PFSK-1 (cell line): ENCODE measurements around the gene RFK. TPM values are rescaled to one million over a fixed set of nuclear protein-coding genes. Genes with fewer than 3 reads are reported as not detected.

Experiments used
- FOXP2 ChIP-seq: optimal IDR thresholded peaks from 2 replicates; pipeline ENCODE3; 2011; ENCODE audit warnings: borderline replicate concordance, control low read depth, inconsistent platforms; ENCODE audit not compliant: insufficient read depth; ENCODE audit errors: extremely low read length, extremely low read depth
- POLR2AphosphoS5 ChIP-seq: IDR thresholded peaks from 2 replicates; pipeline ENCODE4 v1.6.1; 2012; ENCODE audit warnings: low read depth, mild to moderate bottlenecking, control low read depth, low read length, moderate library complexity
- SIN3A ChIP-seq: IDR thresholded peaks from 2 replicates; pipeline ENCODE4 v1.6.1; 2012; ENCODE audit warnings: mild to moderate bottlenecking, low read length, moderate library complexity, borderline replicate concordance; ENCODE audit not compliant: insufficient read depth
- TAF1 ChIP-seq: IDR thresholded peaks from 2 replicates; pipeline ENCODE4 v1.6.1; 2012; ENCODE audit warnings: low read length, control low read depth, borderline replicate concordance; ENCODE audit not compliant: insufficient read depth
- polyA plus RNA-seq: library from polyadenylated mRNA; unstranded; fragments of >200 nt; gene quantifications from one replicate; pipeline ENCODE4 v1.2.1, GENCODE V29; 2012; ENCODE audit warnings: low read depth, missing spikeins; ENCODE audit not compliant: insufficient read length
- TF ChIP-seq, protein P1 (sequence below), 2 experiments: IDR thresholded peaks; 2 replicates each; pipeline versions ENCODE4 v1.6.1 to v1.8.0; 2011 to 2012; ENCODE audit warnings: low read depth in 2 of 2, low read length in 2 of 2, control low read depth in 1 of 2, inconsistent platforms in 1 of 2, mild to moderate bottlenecking in 1 of 2, moderate library complexity in 1 of 2; ENCODE audit not compliant: insufficient read depth in 1 of 2

The RFK gene
- 36.4 TPM for polyA plus RNA-seq

DNA sequence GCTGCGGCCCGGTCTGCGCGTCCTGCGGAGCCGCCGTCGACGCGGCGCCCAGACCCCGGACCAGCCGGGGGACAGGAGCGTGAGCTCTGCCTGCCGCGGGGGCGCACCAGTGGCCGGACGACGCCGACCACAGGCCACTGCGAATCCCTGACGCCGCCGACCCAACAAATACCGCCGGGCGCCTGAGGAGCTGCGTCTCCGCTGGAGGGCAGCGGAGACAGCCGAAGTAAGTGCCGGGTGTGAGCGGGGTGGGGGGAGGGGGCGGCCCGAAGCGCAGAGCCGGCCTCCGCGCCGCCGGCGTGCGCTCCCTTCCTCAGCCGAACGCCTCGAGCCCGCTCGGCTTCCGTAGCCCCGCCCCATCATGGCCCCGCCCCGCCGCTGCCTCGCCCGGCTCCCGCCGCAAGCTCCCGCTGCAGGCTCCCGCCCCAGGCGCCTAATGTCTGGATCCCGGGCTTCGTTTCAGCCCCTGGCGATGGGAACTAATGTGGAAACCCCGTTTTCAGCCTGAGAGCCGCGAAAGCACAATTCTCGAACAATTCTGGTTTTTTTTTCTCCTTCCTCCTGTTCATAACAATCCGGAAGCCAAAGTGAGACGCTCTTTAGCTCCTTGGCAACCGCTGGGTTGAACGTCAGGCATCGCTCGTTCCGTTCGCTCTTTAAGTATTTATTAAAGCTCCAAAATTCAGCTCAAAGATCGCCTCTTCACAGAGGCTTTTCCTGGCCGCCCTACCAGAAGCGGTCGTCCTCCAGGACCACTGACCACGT, at the start of gene RFK:
RFK (minus strand) TSS at position 232 of the 765 bp plus-strand sequence. CDS start 255 bp downstream, outside the sequence.
- 0 out of 2 replicates have a peak, but pooled peaks have one; percentile 38 for TF ChIP-seq TAF1
- peak; percentile 61; the same call in 1 of the 2 replicates for TF ChIP-seq SIN3A
- TF ChIP-seq, protein P1, sequence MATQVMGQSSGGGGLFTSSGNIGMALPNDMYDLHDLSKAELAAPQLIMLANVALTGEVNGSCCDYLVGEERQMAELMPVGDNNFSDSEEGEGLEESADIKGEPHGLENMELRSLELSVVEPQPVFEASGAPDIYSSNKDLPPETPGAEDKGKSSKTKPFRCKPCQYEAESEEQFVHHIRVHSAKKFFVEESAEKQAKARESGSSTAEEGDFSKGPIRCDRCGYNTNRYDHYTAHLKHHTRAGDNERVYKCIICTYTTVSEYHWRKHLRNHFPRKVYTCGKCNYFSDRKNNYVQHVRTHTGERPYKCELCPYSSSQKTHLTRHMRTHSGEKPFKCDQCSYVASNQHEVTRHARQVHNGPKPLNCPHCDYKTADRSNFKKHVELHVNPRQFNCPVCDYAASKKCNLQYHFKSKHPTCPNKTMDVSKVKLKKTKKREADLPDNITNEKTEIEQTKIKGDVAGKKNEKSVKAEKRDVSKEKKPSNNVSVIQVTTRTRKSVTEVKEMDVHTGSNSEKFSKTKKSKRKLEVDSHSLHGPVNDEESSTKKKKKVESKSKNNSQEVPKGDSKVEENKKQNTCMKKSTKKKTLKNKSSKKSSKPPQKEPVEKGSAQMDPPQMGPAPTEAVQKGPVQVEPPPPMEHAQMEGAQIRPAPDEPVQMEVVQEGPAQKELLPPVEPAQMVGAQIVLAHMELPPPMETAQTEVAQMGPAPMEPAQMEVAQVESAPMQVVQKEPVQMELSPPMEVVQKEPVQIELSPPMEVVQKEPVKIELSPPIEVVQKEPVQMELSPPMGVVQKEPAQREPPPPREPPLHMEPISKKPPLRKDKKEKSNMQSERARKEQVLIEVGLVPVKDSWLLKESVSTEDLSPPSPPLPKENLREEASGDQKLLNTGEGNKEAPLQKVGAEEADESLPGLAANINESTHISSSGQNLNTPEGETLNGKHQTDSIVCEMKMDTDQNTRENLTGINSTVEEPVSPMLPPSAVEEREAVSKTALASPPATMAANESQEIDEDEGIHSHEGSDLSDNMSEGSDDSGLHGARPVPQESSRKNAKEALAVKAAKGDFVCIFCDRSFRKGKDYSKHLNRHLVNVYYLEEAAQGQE (IDR thresholded peaks at IDR 0.05; ENCODE audit: insufficient read depth in 1 of 2, low read depth in 2 of 2, low read length in 2 of 2) = 0 out of 4 replicates have a peak, but pooled peaks of 1 of the 2 experiments have one; percentile 47
- TF ChIP-seq FOXP2 = no peak
- peak; percentile 75 for TF ChIP-seq POLR2AphosphoS5

DNA sequence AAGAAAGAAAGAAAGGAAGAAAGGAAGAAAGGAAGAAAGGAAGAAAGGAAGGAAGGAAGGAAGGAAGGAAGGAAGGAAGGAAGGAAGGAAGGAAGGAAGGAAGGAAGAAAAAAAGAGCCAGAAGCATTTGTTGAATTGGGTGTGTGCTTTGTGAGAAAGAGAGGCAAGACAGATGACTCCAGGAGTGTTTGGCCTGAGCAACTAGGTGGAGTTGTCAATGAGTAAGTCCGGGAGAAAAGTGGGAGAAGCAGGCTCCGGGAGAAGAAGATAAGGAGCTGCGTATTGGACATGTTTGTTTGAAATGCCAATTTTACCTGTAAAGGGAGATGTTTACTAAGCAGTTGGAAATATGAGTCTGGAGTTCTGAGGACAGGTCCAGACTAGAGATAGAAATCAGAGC, 49.7 kb upstream of the RFK start:
- TF ChIP-seq FOXP2 = no peak
- no peak for TF ChIP-seq SIN3A
- TF ChIP-seq POLR2AphosphoS5 = no peak
- TF ChIP-seq, protein P1 (IDR thresholded peaks at IDR 0.05; ENCODE audit: insufficient read depth in 1 of 2, low read depth in 2 of 2, low read length in 2 of 2) = no peak
- no peak for TF ChIP-seq TAF1

- TF ChIP-seq SIN3A (no peak), TAF1 (no peak), FOXP2 (no peak), POLR2AphosphoS5 (no peak)
- TF ChIP-seq, protein P1 (IDR thresholded peaks at IDR 0.05; ENCODE audit: insufficient read depth in 1 of 2, low read depth in 2 of 2, low read length in 2 of 2) = no peak
Measured at GRCh38 chr9:76441551-76442322, 47.5 kb upstream of the RFK start.

DNA sequence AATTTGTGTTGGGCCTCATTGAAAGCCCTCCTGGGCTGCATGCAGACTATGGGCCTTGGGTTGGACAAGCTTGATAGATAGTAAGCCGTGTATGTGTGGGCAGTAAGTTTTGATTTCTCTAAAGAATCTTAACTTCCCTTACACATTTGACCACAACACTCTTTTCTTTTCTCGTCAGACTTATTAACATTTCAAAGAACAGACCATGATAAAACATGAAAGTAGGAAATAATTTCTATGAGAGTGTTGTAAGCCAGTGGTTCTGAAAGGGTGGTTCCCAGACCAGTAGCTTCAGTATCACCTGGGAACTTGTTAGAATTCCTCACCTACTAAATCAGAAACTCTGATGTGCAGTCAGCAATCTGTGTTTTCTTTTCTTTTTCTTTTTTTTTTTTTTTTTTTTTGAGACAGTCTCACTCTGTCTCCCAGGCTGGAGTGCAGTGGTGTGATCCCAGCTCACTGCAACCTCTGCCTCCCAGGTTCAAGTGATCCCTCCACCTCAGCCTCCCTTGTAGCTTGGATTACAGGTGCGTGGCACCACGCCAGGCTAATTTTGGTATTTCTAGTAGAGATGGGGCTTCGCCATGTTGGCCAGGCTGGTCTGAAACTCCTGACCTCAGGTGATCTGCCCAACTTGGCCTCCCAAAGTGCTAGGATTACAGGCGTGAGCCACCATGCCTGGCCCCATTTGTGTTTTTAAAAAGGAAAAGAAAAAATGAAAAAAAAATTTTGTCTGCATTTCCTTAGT, 44.8 kb upstream of the RFK start:
- no peak for TF ChIP-seq POLR2AphosphoS5
- TF ChIP-seq FOXP2 = no peak
- TF ChIP-seq, protein P1 (IDR thresholded peaks at IDR 0.05; ENCODE audit: insufficient read depth in 1 of 2, low read depth in 2 of 2, low read length in 2 of 2) = no peak
- no peak for TF ChIP-seq SIN3A
- TF ChIP-seq TAF1 = no peak
